Measurements from ENCODE around the gene FAM209A. TPM values are rescaled to one million over a fixed set of nuclear protein-coding genes. Genes with fewer than 3 reads are reported as not detected.
"Not testable (repeated sequence)": the region's sequence is repeated elsewhere in the genome, so short reads cannot be mapped to it uniquely, and the experiment has no call there.

FAM209A gene
- polyA plus RNA-seq, 2 of the 4 experiments (the other 2 are of a cell fraction): 0.22 to 0.32 TPM

DNA sequence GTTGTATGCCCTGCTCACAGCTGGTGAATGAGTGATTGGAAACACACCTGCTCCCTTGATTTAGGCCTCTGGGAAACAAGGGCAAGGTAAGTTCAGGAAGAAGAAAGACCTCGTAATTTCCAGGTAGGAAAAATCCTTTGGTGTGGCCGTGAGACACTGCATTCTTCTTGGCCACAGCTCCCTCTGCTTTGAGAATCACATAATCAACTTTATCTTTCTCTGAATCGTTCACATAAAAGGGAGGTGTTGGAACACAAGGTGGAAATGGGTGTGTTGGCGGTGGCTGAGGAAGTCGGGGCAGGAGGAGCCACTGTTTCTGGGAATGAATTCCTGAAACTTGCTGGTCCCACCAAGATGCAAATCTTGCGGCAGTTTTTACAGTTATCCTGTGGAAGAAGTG, 34.4 kb downstream of the FAM209A start:
- Histone ChIP-seq H3K4me2 (no peak overlapping the region), H3K4me1 (peaks cover 16% of the 10 kb centered on the region), H3K4me3 (no peak overlapping the region), H3K27ac (no peak overlapping the region), H3K9me3 (no peaks in the 10 kb centered on the region)
- FAIRE-seq (no peak), DNase-seq (ENCODE audit: low read depth in 1 of 2, low spot score in 1 of 2) (no peak), ATAC-seq (no peak)
- ChIA-PET POLR2A (no interaction called here), CTCF (interaction anchor here (1.0 to 5.6 kb wide), 5 partner anchors 8 to 502 kb away, joined by 4 to 33 read pairs (median 6); no protein-coding TSS in a partner anchor)
- TF ChIP-seq NPAS2 (CRISPR knock-in tag; IDR thresholded peaks at IDR 0.05; ENCODE audit: borderline replicate concordance) (no peak), CHD4 (IDR thresholded peaks at IDR 0.05; ENCODE audit: borderline replicate concordance) (no peak), HDAC2 (IDR thresholded peaks at IDR 0.05) (no peak), CBX2 (IDR thresholded peaks at IDR 0.05; ENCODE audit: borderline replicate concordance, low read depth) (no peak), JUNB (IDR thresholded peaks at IDR 0.05) (no peak), SREBF2 (IDR thresholded peaks at IDR 0.05) (no peak)
- TF ChIP-seq, protein P1, sequence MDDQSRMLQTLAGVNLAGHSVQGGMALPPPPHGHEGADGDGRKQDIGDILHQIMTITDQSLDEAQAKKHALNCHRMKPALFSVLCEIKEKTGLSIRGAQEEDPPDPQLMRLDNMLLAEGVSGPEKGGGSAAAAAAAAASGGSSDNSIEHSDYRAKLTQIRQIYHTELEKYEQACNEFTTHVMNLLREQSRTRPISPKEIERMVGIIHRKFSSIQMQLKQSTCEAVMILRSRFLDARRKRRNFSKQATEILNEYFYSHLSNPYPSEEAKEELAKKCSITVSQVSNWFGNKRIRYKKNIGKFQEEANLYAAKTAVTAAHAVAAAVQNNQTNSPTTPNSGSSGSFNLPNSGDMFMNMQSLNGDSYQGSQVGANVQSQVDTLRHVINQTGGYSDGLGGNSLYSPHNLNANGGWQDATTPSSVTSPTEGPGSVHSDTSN (IDR thresholded peaks at IDR 0.05): no peak
- WGBS (ENCODE audit: missing lambda C conversion rate): 77% methylated on average over 6 of the region's 6 CpGs

DNA sequence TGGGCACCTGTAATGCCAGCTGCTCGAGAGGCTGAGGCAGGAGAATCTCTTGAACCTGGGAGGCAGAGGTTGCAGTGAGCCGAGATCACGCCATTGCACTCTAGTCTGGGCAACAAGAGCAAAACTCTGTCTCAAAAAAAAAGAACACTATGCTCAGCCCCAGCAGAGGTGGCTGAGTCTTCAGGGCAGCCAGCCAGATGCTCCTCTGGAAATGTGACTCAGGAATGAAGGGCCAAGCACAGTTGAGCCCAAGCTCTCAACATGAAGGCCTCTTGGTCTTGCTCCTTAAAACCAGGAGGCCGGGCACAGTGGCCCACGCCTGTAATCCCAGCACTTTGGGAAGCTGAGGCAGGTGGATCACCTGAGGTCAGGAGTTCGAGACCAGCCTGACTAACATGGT, 40.0 kb downstream of the FAM209A start:
- H3K9me3 ChIP-seq; ATAC-seq; DNase-seq (ENCODE audit: low read depth in 1 of 2, low spot score in 1 of 2); H3K4me1 ChIP-seq; H3K4me3 ChIP-seq; H3K4me2 ChIP-seq; FAIRE-seq; POLR2A ChIA-PET; H3K27ac ChIP-seq: not testable (repeated sequence)
- CTCF ChIA-PET: interaction anchor here (0.7 to 2.7 kb wide), 2 partner anchors 14 to 331 kb away, joined by 3 to 17 read pairs; no protein-coding TSS in a partner anchor
- 82% methylated on average over 6 of the region's 6 CpGs for WGBS (ENCODE audit: missing lambda C conversion rate)

DNA sequence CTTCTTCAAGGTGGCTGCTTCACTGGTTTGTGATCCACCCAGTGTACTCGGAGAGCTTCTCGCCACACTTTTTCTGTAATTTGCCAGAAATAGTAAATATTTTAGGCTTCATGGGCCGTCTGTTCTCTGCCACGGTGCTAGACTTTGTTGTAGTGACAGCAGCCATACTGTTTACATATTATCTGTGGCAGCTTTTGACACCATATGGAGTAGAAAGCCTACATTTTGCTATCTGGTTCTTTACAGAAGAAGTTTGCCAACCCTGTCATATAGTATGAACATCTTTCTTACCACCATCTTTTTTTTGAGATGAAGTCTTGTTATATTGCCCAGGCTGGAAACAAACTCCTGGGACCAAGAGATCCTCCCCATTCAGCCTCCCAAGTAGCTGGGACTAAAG, 41.0 kb downstream of the FAM209A start:
- CTCF ChIA-PET: interaction anchor here (0.6 to 2.7 kb wide), 6 partner anchors 10 to 439 kb away, joined by 3 to 17 read pairs (median 6); no protein-coding TSS in a partner anchor
- FAIRE-seq (no peak), DNase-seq (ENCODE audit: low read depth in 1 of 2, low spot score in 1 of 2) (no peak), ATAC-seq (no peak)
- Histone ChIP-seq H3K4me3 (no peak overlapping the region), H3K4me2 (no peak overlapping the region), H3K4me1 (no peaks in the 10 kb centered on the region), H3K9me3 (no peaks in the 10 kb centered on the region; the same call in 2 of the 3 replicates), H3K27ac (no peak overlapping the region)
- 64% methylated on average over 4 of the region's 4 CpGs for WGBS (ENCODE audit: missing lambda C conversion rate)
- POLR2A ChIA-PET: no interaction called here
- TF ChIP-seq, protein P2, sequence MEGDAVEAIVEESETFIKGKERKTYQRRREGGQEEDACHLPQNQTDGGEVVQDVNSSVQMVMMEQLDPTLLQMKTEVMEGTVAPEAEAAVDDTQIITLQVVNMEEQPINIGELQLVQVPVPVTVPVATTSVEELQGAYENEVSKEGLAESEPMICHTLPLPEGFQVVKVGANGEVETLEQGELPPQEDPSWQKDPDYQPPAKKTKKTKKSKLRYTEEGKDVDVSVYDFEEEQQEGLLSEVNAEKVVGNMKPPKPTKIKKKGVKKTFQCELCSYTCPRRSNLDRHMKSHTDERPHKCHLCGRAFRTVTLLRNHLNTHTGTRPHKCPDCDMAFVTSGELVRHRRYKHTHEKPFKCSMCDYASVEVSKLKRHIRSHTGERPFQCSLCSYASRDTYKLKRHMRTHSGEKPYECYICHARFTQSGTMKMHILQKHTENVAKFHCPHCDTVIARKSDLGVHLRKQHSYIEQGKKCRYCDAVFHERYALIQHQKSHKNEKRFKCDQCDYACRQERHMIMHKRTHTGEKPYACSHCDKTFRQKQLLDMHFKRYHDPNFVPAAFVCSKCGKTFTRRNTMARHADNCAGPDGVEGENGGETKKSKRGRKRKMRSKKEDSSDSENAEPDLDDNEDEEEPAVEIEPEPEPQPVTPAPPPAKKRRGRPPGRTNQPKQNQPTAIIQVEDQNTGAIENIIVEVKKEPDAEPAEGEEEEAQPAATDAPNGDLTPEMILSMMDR (IDR thresholded peaks at IDR 0.05): no peak
- TF ChIP-seq KDM5A (IDR thresholded peaks at IDR 0.05) (no peak), RAD21 (conservative IDR thresholded peaks at IDR 0.05 in 1 of 2, IDR thresholded peaks at IDR 0.05 in 1 of 2) (no peak), FOSL2 (IDR thresholded peaks at IDR 0.05) (no peak), FOSL2 (CRISPR knock-in tag; IDR thresholded peaks at IDR 0.05) (no peak), NR3C1 (IDR thresholded peaks at IDR 0.05) (no peak), RNF2 (IDR thresholded peaks at IDR 0.05; ENCODE audit: borderline replicate concordance, low read depth) (no peak), TP53 (CRISPR knock-in tag; IDR thresholded peaks at IDR 0.05) (no peak), EP300 (IDR thresholded peaks at IDR 0.05) (no peak), SREBF2 (IDR thresholded peaks at IDR 0.05) (no peak), CBX2 (IDR thresholded peaks at IDR 0.05; ENCODE audit: borderline replicate concordance, low read depth) (no peak), BHLHE40 (IDR thresholded peaks at IDR 0.05; ENCODE audit: low read depth, low read length) (no peak), CEBPB (IDR thresholded peaks at IDR 0.05) (no peak), CHD2 (IDR thresholded peaks at IDR 0.05; ENCODE audit: low read length, partially characterized antibody) (no peak), JUNB (IDR thresholded peaks at IDR 0.05) (no peak), TFCP2L1 (CRISPR knock-in tag; IDR thresholded peaks at IDR 0.05) (no peak), EHMT2 (IDR thresholded peaks at IDR 0.05; ENCODE audit: low read depth) (no peak), KDM1A (IDR thresholded peaks at IDR 0.05; ENCODE audit: low read depth) (no peak)
- TF ChIP-seq, protein P3, sequence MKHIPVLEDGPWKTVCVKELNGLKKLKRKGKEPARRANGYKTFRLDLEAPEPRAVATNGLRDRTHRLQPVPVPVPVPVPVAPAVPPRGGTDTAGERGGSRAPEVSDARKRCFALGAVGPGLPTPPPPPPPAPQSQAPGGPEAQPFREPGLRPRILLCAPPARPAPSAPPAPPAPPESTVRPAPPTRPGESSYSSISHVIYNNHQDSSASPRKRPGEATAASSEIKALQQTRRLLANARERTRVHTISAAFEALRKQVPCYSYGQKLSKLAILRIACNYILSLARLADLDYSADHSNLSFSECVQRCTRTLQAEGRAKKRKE (CRISPR knock-in tag; IDR thresholded peaks at IDR 0.05; ENCODE audit: low read depth): no peak
